NCI-H2029 (cell line): ENCODE data around the gene TNFRSF6B.

Source experiments
- DNase-seq: peaks from one replicate; lab custom pipeline; 2025; lab: John Stamatoyannopoulos, UW

Gene TNFRSF6B

GRCh38 chr20:63697868-63698545 is 1.6 kb downstream of the TNFRSF6B start:
- no peak for DNase-seq

- no peak for DNase-seq
Observed at GRCh38 chr20:63698739-63699465, 2.5 kb downstream of the TNFRSF6B start.

- no peak for DNase-seq
Observed at GRCh38 chr20:63699466-63700198, 3.2 kb downstream of the TNFRSF6B start.

GRCh38 chr20:63700199-63701050 is 4.0 kb downstream of the TNFRSF6B start:
- DNase-seq: no peak

GRCh38 chr20:63701051-63701328 is 4.5 kb downstream of the TNFRSF6B start:
- no peak for DNase-seq

- no peak for DNase-seq
Observed at GRCh38 chr20:63701329-63702035, 5.0 kb downstream of the TNFRSF6B start.

- no peak for DNase-seq
Observed at GRCh38 chr20:63702036-63702665, 5.7 kb downstream of the TNFRSF6B start.

- no peak for DNase-seq
Observed at GRCh38 chr20:63702751-63703470, 6.5 kb downstream of the TNFRSF6B start.

GRCh38 chr20:63703471-63703975 is 7.1 kb downstream of the TNFRSF6B start:
- no peak for DNase-seq

GRCh38 chr20:63703976-63704748 is 7.7 kb downstream of the TNFRSF6B start:
- DNase-seq: no peak

GRCh38 chr20:63704749-63705117 is 8.3 kb downstream of the TNFRSF6B start:
- DNase-seq: no peak

GRCh38 chr20:63705232-63706026 is 9.0 kb downstream of the TNFRSF6B start:
- no peak for DNase-seq

- no peak for DNase-seq
Observed at GRCh38 chr20:63706027-63706695, 9.7 kb downstream of the TNFRSF6B start.

- no peak for DNase-seq
Observed at GRCh38 chr20:63706852-63707557, 10.6 kb downstream of the TNFRSF6B start.

GRCh38 chr20:63707558-63708300 is 11.3 kb downstream of the TNFRSF6B start, which contains the start of the genes ARFRP1 and ZGPAT:
ARFRP1 (minus strand) TSS chr20:63707976; CDS start chr20:63707091, 885 bp downstream.
ZGPAT (plus strand) TSS chr20:63708039; CDS start chr20:63708581, 542 bp downstream.
- peak; percentile 80 for DNase-seq
